AG09309 (cell line): ENCODE data around the gene ERVH48-1.
"Not testable (repeated sequence)": the region's sequence is repeated elsewhere in the genome, so short reads cannot be mapped to it uniquely, and the experiment has no call there.

Experiments used
- DNase-seq: peaks from one replicate; pipeline ENCODE4 v3.0.0-alpha.2; 2010; ENCODE audit warnings: low read depth
- H3K4me3 ChIP-seq: 2 replicates; pipeline ENCODE4 v1.5.1; 2011; ENCODE audit warnings: mild to moderate bottlenecking, low read depth, low read length, moderate library complexity; ENCODE audit not compliant: control insufficient read depth
- CTCF ChIP-seq: IDR thresholded peaks from 2 replicates; pipeline ENCODE4 v1.5.1; 2011; ENCODE audit warnings: mild to moderate bottlenecking, low read depth, low read length, inconsistent platforms; ENCODE audit not compliant: insufficient read depth, control insufficient read depth; ENCODE audit errors: missing control alignments

Gene ERVH48-1

DNA sequence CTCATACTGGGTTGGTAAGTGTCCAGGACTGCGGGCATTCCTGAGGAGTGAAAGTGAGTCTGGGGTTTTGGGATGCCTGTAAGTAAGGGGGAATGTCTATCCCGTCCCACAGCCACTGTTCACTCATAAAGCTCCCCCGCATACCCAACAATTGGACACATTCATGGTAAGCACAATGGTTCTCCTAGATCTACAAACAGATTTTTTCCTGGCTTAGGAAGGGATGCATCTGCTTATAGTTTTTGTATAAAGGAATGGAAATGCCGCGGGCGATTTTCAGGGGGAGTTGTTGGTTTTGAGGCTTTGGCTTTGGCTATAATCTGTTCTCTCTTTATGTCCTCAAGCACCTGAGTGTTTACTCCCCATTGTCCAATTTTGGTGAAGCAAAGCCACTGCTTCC lies 7.1 kb downstream of the ERVH48-1 start:
- no peak overlapping the region for H3K4me3 ChIP-seq
- no peak for TF ChIP-seq CTCF
- DNase-seq, result no peak

GRCh38 chr21:42913476-42913875 lies 12.0 kb downstream of the ERVH48-1 start:
- no peak for TF ChIP-seq CTCF
- no peak overlapping the region for H3K4me3 ChIP-seq
- DNase-seq, result no peak

DNA sequence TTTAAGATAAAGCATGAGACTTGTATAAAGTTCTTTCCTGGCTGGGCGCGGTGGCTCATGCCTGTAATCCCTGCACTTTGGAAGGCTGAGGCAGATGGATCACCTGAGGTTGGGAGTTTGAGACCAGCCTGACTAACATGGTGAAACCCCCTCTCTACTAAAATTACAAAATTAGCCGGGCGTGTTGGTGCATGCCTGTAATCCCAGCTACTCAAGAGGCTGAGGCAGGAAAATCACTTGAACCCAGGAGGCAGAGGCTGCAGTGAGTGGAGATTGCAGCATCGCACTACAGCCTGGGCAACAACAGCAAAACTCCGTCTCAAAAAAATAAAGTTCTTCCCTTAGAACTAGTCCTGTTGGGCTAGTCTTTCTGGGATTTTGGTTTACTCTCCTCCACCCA lies 13.5 kb downstream of the ERVH48-1 start:
- DNase-seq, H3K4me3 ChIP-seq: not testable (repeated sequence)

GRCh38 chr21:42908484-42908883 lies 16.9 kb downstream of the ERVH48-1 start:
- not testable (repeated sequence) for DNase-seq, H3K4me3 ChIP-seq

- H3K4me3 ChIP-seq, result no peak overlapping the region
- DNase-seq, result no peak
- TF ChIP-seq CTCF, result no peak
These were observed 19.2 kb downstream of the ERVH48-1 start for GRCh38 chr21:42906233-42906632.

DNA sequence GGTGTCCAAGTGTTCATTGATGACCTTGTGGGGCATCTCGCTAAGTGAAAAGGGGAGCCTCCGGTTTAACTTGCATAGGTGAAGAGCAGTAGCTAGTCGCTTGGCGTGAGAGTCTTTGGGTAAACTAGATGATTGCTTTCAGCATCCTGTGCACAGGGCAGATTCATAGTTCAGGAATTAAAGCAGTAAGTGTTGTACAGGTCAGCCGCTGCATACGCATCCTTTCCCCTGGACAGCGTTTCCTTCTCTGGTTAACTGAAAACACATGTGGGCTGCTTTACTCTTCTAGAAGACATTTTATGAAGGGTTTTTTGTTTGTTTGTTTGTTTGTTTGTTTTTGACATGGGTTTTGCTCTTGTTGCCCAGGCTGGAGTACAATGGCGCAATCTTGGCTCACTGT lies 20.2 kb downstream of the ERVH48-1 start:
- no peak for DNase-seq
- H3K4me3 ChIP-seq, result no peak overlapping the region
- no peak for TF ChIP-seq CTCF

- no peak for DNase-seq
- TF ChIP-seq CTCF, result no peak
- H3K4me3 ChIP-seq, result no peak overlapping the region
These were observed 21.6 kb downstream of the ERVH48-1 start for GRCh38 chr21:42903817-42904216.

GRCh38 chr21:42900446-42900845 lies 25.0 kb downstream of the ERVH48-1 start:
- no peak overlapping the region for H3K4me3 ChIP-seq
- TF ChIP-seq CTCF, result no peak
- no peak for DNase-seq
